ENCODE data around the gene CSNK1D.

DNA sequence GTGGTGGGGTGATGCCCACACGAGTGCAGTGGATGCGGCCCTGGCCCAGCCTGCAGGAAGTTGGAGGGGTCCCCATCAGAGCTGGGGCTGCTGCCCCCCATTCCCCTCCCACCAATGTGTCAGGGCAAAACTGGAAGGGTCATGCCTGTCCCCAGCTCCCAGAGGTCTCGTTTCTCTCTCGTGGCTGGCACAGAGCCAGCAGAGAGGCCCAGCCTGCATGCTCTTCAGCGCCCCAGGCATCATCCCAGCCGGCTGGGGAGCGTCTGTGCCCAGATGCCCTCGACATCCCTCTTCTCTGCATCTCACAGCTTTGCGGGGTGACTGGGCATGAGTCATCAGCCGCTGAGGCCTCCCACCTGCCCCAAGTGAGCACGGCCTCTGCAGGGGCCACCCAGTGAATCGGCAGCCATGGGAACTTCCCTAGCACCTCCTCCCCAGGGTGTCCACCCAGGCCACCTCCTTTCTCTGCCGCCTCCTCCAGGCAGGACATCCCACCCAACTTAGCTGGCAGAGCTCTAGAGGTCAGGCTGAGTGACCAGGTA is 9.8 kb upstream of the CSNK1D start:
- TF ChIP-seq CTCF (IDR thresholded peaks at IDR 0.05; ENCODE audit: low read depth, low read length) (no peak), EZH2phosphoT487 (IDR thresholded peaks at IDR 0.05; ENCODE audit: low read depth) (no peak)
